Right lobe of liver (tissue), 4 donors: Measurements from ENCODE around the gene HAUS7.

Experiments
- POLR2A ChIP-seq: fragments of 450-650 bp; IDR thresholded peaks from one replicate; pipeline ENCODE4 v1.6.1; 2017; ENCODE audit warnings: antibody characterized with exemption, mild to moderate bottlenecking
- TF ChIP-seq, protein P1 (sequence below), 4 donors: fragments of 200-600 bp in 3 of 4; fragments of 450-650 bp in 1 of 4; IDR thresholded peaks; one replicate each; pipeline versions ENCODE4 v1.5.1 to v1.8.0; 2016 to 2022; ENCODE audit warnings: antibody characterized with exemption in 4 of 4, mild to moderate bottlenecking in 2 of 4
- donor health status: DM: no; HTN: no; CAD: no.
- donor health status: DM: no; HTN: no; CAD: no.
- donor health status: DM: no; HTN: yes; CAD: no.

DNA sequence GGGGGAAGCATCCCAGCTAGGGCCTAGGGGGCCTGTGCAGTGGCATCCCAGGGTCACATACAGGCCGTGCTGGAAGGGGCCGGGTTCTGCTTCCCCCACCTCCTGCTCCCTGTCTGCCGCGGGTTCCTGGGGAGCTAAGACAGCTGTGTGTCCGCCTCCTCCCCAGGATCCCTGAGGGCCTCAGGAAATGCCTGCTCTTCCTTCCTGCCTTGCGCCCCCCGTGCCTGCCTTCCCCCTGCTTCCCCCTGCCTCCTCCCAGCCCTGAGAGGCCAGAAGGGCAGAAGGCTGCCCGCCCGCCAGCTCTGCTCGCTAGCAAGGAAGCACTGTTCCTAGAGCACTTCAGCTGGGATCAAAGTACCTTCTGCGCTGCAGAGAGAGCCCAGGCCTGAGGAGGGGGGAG lies 21.5 kb upstream of the HAUS7 start:
- TF ChIP-seq, protein P1, sequence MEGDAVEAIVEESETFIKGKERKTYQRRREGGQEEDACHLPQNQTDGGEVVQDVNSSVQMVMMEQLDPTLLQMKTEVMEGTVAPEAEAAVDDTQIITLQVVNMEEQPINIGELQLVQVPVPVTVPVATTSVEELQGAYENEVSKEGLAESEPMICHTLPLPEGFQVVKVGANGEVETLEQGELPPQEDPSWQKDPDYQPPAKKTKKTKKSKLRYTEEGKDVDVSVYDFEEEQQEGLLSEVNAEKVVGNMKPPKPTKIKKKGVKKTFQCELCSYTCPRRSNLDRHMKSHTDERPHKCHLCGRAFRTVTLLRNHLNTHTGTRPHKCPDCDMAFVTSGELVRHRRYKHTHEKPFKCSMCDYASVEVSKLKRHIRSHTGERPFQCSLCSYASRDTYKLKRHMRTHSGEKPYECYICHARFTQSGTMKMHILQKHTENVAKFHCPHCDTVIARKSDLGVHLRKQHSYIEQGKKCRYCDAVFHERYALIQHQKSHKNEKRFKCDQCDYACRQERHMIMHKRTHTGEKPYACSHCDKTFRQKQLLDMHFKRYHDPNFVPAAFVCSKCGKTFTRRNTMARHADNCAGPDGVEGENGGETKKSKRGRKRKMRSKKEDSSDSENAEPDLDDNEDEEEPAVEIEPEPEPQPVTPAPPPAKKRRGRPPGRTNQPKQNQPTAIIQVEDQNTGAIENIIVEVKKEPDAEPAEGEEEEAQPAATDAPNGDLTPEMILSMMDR (IDR thresholded peaks at IDR 0.05) = no peak
- TF ChIP-seq POLR2A = no peak
